RWPE2 (cell line): Measurements from ENCODE around the gene SNED1.

Experiments used
- ATAC-seq: fragments of 200-7000 bp; cut with Tn5 transposase; 3 replicates; pipeline ENCODE4 v1.9.1; 2021; ENCODE audit warnings: low read depth
- DNase-seq: peaks from one replicate; pipeline ENCODE4 v3.0.0-alpha.2; 2020; ENCODE audit warnings: low spot score
- H3K27ac ChIP-seq: fragments of 450-650 bp; 2 replicates; pipeline ENCODE4 v1.5.1; 2017; ENCODE audit warnings: mild to moderate bottlenecking; ENCODE audit not compliant: poor library complexity, severe bottlenecking
- H3K27me3 ChIP-seq: fragments of 250-450 bp; sonication (Bioruptor Pico); 2 replicates; pipeline ENCODE4 v1.5.1; 2021; ENCODE audit warnings: mild to moderate bottlenecking, moderate library complexity; ENCODE audit not compliant: insufficient read depth, poor library complexity, severe bottlenecking
- H3K36me3 ChIP-seq: fragments of 250-450 bp; sonication (Bioruptor Pico); 2 replicates; pipeline ENCODE4 v1.5.1; 2020; ENCODE audit warnings: low read depth, mild to moderate bottlenecking, moderate library complexity
- H3K4me1 ChIP-seq: fragments of 250-450 bp; sonication (Bioruptor Pico); 2 replicates; pipeline ENCODE4 v1.5.1; 2021; ENCODE audit warnings: mild to moderate bottlenecking, moderate library complexity; ENCODE audit not compliant: insufficient read depth, poor library complexity, severe bottlenecking
- H3K4me3 ChIP-seq: fragments of 250-450 bp; sonication (Bioruptor Pico); 2 replicates; pipeline ENCODE4 v1.5.1; 2021; ENCODE audit warnings: mild to moderate bottlenecking, moderate library complexity; ENCODE audit not compliant: severe bottlenecking
- H3K9me3 ChIP-seq: fragments of 250-450 bp; sonication (Bioruptor Pico); 2 replicates; pipeline ENCODE4 v1.5.1; 2021; ENCODE audit warnings: mild to moderate bottlenecking, moderate library complexity; ENCODE audit not compliant: severe bottlenecking
- TF ChIP-seq, protein P1 (sequence below): fragments of 450-650 bp; IDR thresholded peaks from one replicate; pipeline ENCODE4 v1.5.1; 2017; ENCODE audit warnings: mild to moderate bottlenecking, moderate library complexity; ENCODE audit not compliant: poor library complexity, severe bottlenecking

Gene SNED1

DNA sequence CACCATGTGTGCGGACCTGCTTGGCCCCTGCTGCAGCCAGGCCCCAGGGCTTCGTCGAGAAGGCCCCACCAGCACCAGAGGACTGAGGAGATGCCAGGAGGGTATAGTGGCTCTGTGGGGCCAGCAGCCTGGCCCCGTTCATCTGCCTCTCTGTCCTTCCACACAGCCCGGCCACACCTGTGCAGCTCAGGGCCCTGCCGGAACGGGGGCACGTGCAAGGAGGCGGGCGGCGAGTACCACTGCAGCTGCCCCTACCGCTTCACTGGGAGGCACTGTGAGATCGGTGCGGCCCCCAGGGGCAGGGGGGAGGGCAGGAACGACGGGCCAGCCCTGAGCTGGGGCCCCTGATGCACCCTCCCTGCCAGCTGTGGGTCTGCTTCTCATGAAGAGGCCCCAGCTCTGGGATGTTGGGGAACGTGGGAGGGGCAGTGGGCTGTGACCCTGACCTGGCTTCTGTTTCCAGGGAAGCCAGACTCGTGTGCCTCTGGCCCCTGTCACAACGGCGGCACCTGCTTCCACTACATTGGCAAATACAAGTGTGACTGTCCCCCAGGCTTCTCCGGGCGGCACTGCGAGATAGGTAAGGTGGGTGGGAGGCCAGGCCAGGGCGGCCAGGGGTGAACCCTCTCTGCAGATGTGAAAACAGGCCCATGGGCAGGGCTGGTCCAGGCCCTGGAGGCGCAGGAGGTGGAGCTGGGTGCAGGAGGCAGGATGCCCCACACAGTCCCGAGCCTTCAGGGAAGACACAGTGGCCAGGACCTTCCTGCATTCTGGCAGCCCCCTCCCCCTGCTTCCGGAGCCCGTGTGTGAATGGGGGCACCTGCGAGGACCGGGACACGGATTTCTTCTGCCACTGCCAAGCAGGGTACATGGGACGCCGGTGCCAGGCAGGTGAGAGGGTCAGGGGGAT lies 53.4 kb downstream of the SNED1 start:
- no peaks in the 10 kb centered on the region for H3K4me1 ChIP-seq
- H3K9me3 ChIP-seq = no peaks in the 10 kb centered on the region
- DNase-seq = peak; percentile 49
- TF ChIP-seq, protein P1, sequence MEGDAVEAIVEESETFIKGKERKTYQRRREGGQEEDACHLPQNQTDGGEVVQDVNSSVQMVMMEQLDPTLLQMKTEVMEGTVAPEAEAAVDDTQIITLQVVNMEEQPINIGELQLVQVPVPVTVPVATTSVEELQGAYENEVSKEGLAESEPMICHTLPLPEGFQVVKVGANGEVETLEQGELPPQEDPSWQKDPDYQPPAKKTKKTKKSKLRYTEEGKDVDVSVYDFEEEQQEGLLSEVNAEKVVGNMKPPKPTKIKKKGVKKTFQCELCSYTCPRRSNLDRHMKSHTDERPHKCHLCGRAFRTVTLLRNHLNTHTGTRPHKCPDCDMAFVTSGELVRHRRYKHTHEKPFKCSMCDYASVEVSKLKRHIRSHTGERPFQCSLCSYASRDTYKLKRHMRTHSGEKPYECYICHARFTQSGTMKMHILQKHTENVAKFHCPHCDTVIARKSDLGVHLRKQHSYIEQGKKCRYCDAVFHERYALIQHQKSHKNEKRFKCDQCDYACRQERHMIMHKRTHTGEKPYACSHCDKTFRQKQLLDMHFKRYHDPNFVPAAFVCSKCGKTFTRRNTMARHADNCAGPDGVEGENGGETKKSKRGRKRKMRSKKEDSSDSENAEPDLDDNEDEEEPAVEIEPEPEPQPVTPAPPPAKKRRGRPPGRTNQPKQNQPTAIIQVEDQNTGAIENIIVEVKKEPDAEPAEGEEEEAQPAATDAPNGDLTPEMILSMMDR = no peak
- no peak overlapping the region for H3K27ac ChIP-seq
- H3K36me3 ChIP-seq = no peaks in the 10 kb centered on the region
- H3K4me3 ChIP-seq = no peak overlapping the region
- ATAC-seq = no peak
- no peaks in the 10 kb centered on the region for H3K27me3 ChIP-seq

- no peaks in the 10 kb centered on the region for H3K36me3 ChIP-seq
- H3K4me3 ChIP-seq = no peak overlapping the region
- H3K9me3 ChIP-seq = no peaks in the 10 kb centered on the region
- TF ChIP-seq, protein P1 = no peak
- no peaks in the 10 kb centered on the region for H3K27me3 ChIP-seq
- no peaks in the 10 kb centered on the region for H3K4me1 ChIP-seq
- H3K27ac ChIP-seq = no peak overlapping the region
- DNase-seq = peak; percentile 59
- ATAC-seq = no peak
Measured at GRCh38 chr2:241052677-241053360, 54.4 kb downstream of the SNED1 start.

DNA sequence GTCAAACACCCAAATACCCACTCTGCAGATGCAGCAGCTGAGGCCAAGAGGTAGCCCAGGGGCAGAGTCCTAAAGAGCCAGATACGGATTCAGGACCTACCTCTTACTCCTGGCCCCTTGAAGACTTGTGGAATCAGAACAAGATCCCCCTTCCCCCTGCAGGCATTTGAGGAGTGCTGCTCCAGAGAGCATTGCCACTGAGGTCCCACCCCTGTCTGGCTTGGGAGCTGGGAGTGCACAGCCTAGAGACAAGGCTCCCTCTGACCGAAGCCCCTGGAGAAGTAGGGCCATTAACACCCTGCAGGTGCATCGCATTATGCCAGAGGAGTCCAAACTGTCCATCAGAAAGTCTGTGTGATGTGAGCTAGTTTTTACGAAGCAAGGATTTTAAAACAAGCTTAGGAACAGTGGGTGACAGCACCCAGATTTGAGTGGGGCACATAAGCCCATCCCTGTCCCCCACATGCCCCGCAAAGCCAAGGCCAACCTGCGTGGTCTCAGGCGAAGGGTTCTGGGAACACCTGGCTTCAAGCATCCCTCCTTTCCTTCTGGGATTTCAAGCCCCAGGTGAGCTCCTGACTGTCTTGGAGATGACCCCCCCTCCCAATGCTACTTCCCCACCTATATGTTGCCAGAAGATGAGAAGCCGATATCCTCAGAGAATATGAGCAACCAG lies 55.3 kb downstream of the SNED1 start:
- ATAC-seq (no peak), DNase-seq (no peak)
- no peaks in the 10 kb centered on the region for H3K36me3 ChIP-seq
- TF ChIP-seq, protein P1 = no peak
- H3K4me1 ChIP-seq = no peaks in the 10 kb centered on the region
- H3K27ac ChIP-seq = no peak overlapping the region
- no peaks in the 10 kb centered on the region for H3K27me3 ChIP-seq
- H3K9me3 ChIP-seq = no peaks in the 10 kb centered on the region
- H3K4me3 ChIP-seq = no peak overlapping the region

DNA sequence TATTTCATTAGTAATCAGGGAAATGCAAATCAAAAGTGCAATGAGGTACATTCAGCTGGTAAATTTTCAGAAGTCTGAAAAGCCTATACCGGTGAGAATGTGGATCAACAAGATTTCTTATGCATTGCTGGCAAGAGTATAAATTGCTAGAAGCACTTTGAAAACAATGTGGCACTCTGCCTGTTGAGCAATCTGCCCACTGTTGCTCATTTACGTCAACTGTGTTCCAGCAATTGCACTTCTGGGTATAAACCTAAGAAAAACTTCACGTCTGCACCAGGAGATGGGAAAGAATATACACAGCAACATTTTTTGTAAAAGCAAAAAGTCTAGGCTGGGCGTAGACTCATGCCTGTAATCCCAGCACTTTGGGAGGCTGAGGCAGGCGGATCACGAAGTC lies 62.9 kb downstream of the SNED1 start:
- Histone ChIP-seq H3K27ac (no peak overlapping the region), H3K4me1 (no peaks in the 10 kb centered on the region), H3K9me3 (no peaks in the 10 kb centered on the region), H3K4me3 (no peak overlapping the region), H3K27me3 (no peaks in the 10 kb centered on the region), H3K36me3 (no peaks in the 10 kb centered on the region)
- no peak for ATAC-seq
- TF ChIP-seq, protein P1 = no peak
- DNase-seq = no peak
